Astrocyte (in vitro differentiated cells and primary cell): Measurements from ENCODE around the gene TIGD2. TPM values are rescaled to one million over a fixed set of nuclear protein-coding genes. Genes with fewer than 3 reads are reported as not detected.
"Not testable (repeated sequence)": the region's sequence is repeated elsewhere in the genome, so short reads cannot be mapped to it uniquely, and the experiment has no call there.

Experiments
- DNase-seq: peaks from one replicate; pipeline ENCODE4 v3.0.0-alpha.2; 2010; ENCODE audit warnings: low read depth
- FAIRE-seq: peaks from 2 replicates; lab custom pipeline; 2011; peaks lifted over from hg19 to GRCh38; lab: Jason Lieb, UNC
- H2AFZ ChIP-seq: 2 replicates; pipeline ENCODE4 v1.6.0; 2012; ENCODE audit warnings: low read depth, low read length, inconsistent platforms
- H3K27ac ChIP-seq: 2 replicates; pipeline ENCODE4 v1.5.1; 2011; ENCODE audit warnings: low read depth, low read length, inconsistent platforms
- H3K27me3 ChIP-seq: 2 replicates; pipeline ENCODE4 v1.6.0; 2011; ENCODE audit warnings: low read length, inconsistent platforms; ENCODE audit not compliant: insufficient read depth
- H3K36me3 ChIP-seq: 2 replicates; pipeline ENCODE4 v1.5.1; 2011; ENCODE audit warnings: low read length, inconsistent platforms; ENCODE audit not compliant: insufficient read depth
- H3K4me1 ChIP-seq: 2 replicates; pipeline ENCODE4 v1.5.1; 2011; ENCODE audit warnings: low read length, inconsistent platforms; ENCODE audit not compliant: insufficient read depth
- H3K4me2 ChIP-seq: 2 replicates; pipeline ENCODE4 v1.6.0; 2012; ENCODE audit warnings: low read length, inconsistent platforms
- H3K4me3 ChIP-seq: 2 replicates; pipeline ENCODE4 v1.5.1; 2011; ENCODE audit warnings: low read depth, mild to moderate bottlenecking, low read length, inconsistent platforms; ENCODE audit not compliant: insufficient read depth
- H3K79me2 ChIP-seq: 2 replicates; pipeline ENCODE4 v1.6.0; 2012; ENCODE audit warnings: mild to moderate bottlenecking, low read length, inconsistent platforms; ENCODE audit not compliant: insufficient read depth
- H3K9ac ChIP-seq: 2 replicates; pipeline ENCODE4 v1.6.0; 2012; ENCODE audit warnings: mild to moderate bottlenecking, low read length, inconsistent platforms
- H3K9me3 ChIP-seq: 2 replicates; pipeline ENCODE4 v1.5.1; 2012; ENCODE audit warnings: low read depth, mild to moderate bottlenecking, low read length, inconsistent platforms; ENCODE audit not compliant: insufficient read depth
- H4K20me1 ChIP-seq: 2 replicates; pipeline ENCODE4 v1.6.0; 2012; ENCODE audit warnings: low read length, inconsistent platforms; ENCODE audit not compliant: insufficient read depth
- H3K27ac Mint-ChIP-seq: one replicate; pipeline ENCODE4 v1.8.0; 2021; ENCODE audit warnings: mild to moderate bottlenecking, mixed read lengths; ENCODE audit not compliant: unreplicated experiment
- H3K27me3 Mint-ChIP-seq: one replicate; pipeline ENCODE4 v1.8.0; 2021; ENCODE audit warnings: low read depth, mixed read lengths; ENCODE audit not compliant: unreplicated experiment
- H3K36me3 Mint-ChIP-seq: one replicate; pipeline ENCODE4 v1.8.0; 2021; ENCODE audit warnings: low read depth, mixed read lengths; ENCODE audit not compliant: unreplicated experiment
- H3K4me1 Mint-ChIP-seq: one replicate; pipeline ENCODE4 v1.8.0; 2021; ENCODE audit warnings: low read depth, mixed read lengths; ENCODE audit not compliant: unreplicated experiment
- H3K4me3 Mint-ChIP-seq: one replicate; pipeline ENCODE4 v1.8.0; 2021; ENCODE audit warnings: mild to moderate bottlenecking, moderate library complexity, mixed read lengths; ENCODE audit not compliant: unreplicated experiment
- H3K9me3 Mint-ChIP-seq: one replicate; pipeline ENCODE4 v1.8.0; 2021; ENCODE audit warnings: mild to moderate bottlenecking, mixed read lengths; ENCODE audit not compliant: unreplicated experiment
- CTCF ChIP-seq: IDR thresholded peaks from 2 replicates; pipeline ENCODE4 v1.5.1; 2011; ENCODE audit warnings: low read depth, mild to moderate bottlenecking, inconsistent platforms, low read length, moderate library complexity; ENCODE audit not compliant: insufficient read depth
- EZH2 ChIP-seq: IDR thresholded peaks from 2 replicates; pipeline ENCODE4 v1.6.1; 2012; ENCODE audit warnings: mild to moderate bottlenecking, low read length, inconsistent platforms; ENCODE audit not compliant: insufficient read depth
- total RNA-seq: library from RNA; stranded (reverse); gene quantifications from 2 replicates; pipeline ENCODE4 v1.2.1, GENCODE V29; 2021

TIGD2 gene
- total RNA-seq, 1 donor from 2014 or later = 5.3 TPM

GRCh38 chr4:89142691-89143669 is 31.6 kb downstream of the TIGD2 start:
- H3K36me3 ChIP-seq = no peaks in the 10 kb centered on the region
- no peak overlapping the region for H3K27ac Mint-ChIP-seq
- peaks cover 4% of the 10 kb centered on the region for H3K4me1 Mint-ChIP-seq
- DNase-seq = no peak
- TF ChIP-seq EZH2 (no peak), CTCF (no peak)
- FAIRE-seq = no peak
- H3K9me3 Mint-ChIP-seq = peaks cover 5% of the 10 kb centered on the region
- H3K9me3 ChIP-seq = peaks cover 2% of the 10 kb centered on the region
- no peak overlapping the region for H3K4me3 Mint-ChIP-seq
- no peaks in the 10 kb centered on the region for H3K79me2 ChIP-seq
- no peak overlapping the region for H3K27ac ChIP-seq
- no peak overlapping the region for H3K4me2 ChIP-seq
- H3K9ac ChIP-seq = no peak overlapping the region
- H3K36me3 Mint-ChIP-seq = no peaks in the 10 kb centered on the region
- H3K27me3 ChIP-seq = no peaks in the 10 kb centered on the region
- H4K20me1 ChIP-seq = no peaks in the 10 kb centered on the region
- H3K4me3 ChIP-seq = no peak overlapping the region
- no peaks in the 10 kb centered on the region for H3K27me3 Mint-ChIP-seq
- no peaks in the 10 kb centered on the region for H3K4me1 ChIP-seq
- H2AFZ ChIP-seq = no peak overlapping the region

- not testable (repeated sequence) for FAIRE-seq, DNase-seq, H3K27ac Mint-ChIP-seq
Observed at GRCh38 chr4:89144652-89145051, 33.3 kb downstream of the TIGD2 start.

GRCh38 chr4:89146196-89146595 is 34.9 kb downstream of the TIGD2 start:
- TF ChIP-seq EZH2 (no peak), CTCF (no peak)
- H3K27me3 Mint-ChIP-seq = no peaks in the 10 kb centered on the region
- H3K9me3 Mint-ChIP-seq = peaks cover 3% of the 10 kb centered on the region
- Histone ChIP-seq H3K9me3 (peaks cover 2% of the 10 kb centered on the region), H2AFZ (no peak overlapping the region), H3K79me2 (no peaks in the 10 kb centered on the region), H3K27ac (no peak overlapping the region), H3K27me3 (no peaks in the 10 kb centered on the region), H4K20me1 (no peaks in the 10 kb centered on the region), H3K4me1 (no peaks in the 10 kb centered on the region), H3K4me3 (no peak overlapping the region), H3K4me2 (no peak overlapping the region), H3K36me3 (no peaks in the 10 kb centered on the region), H3K9ac (no peak overlapping the region)
- no peak overlapping the region for H3K27ac Mint-ChIP-seq
- no peak for FAIRE-seq
- no peaks in the 10 kb centered on the region for H3K4me1 Mint-ChIP-seq
- no peak overlapping the region for H3K4me3 Mint-ChIP-seq
- no peak for DNase-seq
- no peaks in the 10 kb centered on the region for H3K36me3 Mint-ChIP-seq

More at GRCh38 chr4:89144652-89145051, 33.3 kb downstream of the TIGD2 start:
- not testable (repeated sequence) for H3K9me3 ChIP-seq, H3K36me3 ChIP-seq, H3K27me3 ChIP-seq, H3K27me3 Mint-ChIP-seq, H3K36me3 Mint-ChIP-seq, H3K4me3 ChIP-seq, H3K4me3 Mint-ChIP-seq, H3K27ac ChIP-seq, H3K9ac ChIP-seq, H3K4me2 ChIP-seq, H3K9me3 Mint-ChIP-seq, H3K79me2 ChIP-seq, H4K20me1 ChIP-seq, H3K4me1 ChIP-seq, H2AFZ ChIP-seq, H3K4me1 Mint-ChIP-seq
